Stimulated activated CD4-positive, alpha-beta T cell treated with anti-CD3 and anti-CD28 coated beads, TNF-alpha, amount 100 ng/mL, for 4 hours (primary cell): ENCODE data around the gene PDE8A.
"Not testable (repeated sequence)": the region's sequence is repeated elsewhere in the genome, so short reads cannot be mapped to it uniquely, and the experiment has no call there.

Source experiments
- DNase-seq, 3 experiments: peaks; one replicate each; pipeline ENCODE4 v3.0.0-alpha.2; 2020; ENCODE audit warnings: low read depth in 3 of 3

The PDE8A gene

DNA sequence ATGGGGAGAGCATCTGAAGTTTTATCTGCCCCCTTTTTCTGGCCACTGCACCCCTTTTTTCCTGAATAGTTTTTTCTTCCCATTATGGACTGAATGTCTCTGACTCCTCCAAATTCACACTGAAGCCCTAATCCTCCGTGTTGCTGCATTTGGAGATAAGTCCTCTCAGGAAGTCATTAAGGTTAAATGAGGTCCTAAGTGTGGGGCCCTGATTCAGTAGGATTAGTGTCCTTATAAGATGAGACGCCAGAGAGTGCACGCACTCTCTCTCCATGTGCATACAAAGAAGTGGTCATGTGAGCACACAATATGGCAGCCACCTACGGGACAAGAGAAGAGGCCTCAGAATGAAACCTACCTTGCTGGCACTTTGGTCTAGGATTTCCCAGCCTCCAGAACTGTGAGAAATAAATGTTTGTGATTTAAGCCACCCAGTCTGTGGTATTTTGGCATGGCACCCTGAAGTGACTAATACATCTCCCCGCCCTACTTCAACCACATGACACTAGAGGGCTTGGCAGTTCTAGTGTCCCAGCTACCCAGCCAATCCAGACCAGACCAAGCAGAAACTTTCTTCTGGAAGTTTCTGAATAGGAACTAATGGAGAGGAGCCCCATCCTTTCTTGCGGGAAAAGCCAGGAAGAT lies 191.3 kb downstream of the PDE8A start:
- DNase-seq, result no peak

DNA sequence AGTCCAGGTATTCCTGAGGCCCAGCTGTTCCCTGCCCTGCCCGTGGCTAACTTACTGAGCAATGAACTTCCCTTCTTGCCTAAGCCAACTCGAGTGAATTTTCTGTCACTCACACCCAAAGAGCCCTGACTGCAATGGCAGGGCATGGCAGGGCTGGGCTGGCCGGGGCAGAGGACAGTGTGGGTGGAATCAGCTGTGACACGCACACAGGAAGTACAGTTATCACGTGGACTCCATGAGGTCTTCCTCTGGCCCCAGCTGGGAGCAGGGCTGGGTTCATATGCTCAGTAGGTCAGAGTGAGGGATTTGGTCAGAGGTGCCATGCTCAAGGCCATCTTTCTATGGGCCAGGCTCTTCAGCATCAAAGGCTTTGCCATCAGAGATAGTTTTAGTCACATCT lies 192.0 kb downstream of the PDE8A start:
- not testable (repeated sequence) for DNase-seq

DNA sequence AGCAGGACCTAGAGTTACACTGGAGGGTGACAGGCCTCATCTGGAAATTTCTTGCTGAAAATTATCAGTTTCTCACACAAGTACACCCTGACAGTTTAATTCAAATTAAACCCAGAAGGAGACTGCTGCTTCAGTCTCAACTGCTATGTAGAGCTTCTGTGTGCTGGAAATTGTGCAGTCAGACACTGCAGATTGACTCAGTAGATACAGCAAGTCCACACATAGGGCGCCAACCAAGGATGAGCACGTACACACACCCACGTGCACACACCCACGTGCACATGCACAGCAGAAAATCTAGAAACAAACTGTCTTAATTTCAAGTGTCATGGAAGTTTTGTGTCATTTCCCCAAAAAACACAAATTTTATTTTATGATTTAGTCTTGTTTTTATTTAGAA lies 192.9 kb downstream of the PDE8A start:
- no peak for DNase-seq

DNA sequence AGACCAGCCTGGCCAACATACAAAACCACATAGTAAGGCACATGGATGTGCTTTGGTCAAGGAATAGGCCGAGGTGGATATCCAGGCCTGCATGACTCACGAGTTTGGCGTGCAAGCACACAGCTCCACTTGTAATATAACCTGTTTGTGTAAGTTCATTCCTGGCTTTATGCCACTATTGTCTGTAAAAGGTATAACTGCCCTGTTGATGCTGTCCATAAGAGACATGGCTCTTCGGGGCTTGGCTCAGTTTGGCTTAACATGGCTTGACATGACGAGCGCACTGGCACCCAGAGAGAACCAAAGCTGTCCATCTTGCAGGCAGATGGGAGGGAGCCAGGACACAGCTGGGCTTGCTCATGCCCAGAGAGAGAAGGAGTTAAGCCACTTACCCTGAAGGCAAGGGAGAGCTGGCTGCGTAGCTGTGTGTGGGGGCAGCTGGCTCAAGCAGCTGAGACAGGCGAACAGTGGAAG lies 195.4 kb downstream of the PDE8A start:
- not testable (repeated sequence) for DNase-seq

GRCh38 chr15:85178308-85178707 lies 196.7 kb downstream of the PDE8A start:
- DNase-seq, result no peak

DNA sequence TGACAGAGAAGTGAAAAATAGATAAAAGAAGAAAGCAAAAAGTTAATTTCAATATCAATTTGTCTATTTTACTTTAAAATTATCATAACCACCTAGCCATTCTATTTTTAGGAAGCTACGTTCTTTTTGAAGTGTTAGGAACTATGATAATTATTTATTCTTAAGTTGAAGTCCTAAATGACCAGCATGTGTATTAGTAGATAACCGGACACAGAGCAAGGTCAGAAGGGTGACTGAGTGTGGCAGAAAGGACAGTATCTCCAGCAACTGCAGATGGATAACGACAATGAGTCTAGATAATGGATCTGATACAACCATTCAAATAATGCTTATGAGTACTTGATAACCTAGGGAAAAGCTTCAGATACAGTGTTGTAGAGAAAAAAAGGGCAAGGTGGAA lies 198.0 kb downstream of the PDE8A start:
- no peak for DNase-seq

DNA sequence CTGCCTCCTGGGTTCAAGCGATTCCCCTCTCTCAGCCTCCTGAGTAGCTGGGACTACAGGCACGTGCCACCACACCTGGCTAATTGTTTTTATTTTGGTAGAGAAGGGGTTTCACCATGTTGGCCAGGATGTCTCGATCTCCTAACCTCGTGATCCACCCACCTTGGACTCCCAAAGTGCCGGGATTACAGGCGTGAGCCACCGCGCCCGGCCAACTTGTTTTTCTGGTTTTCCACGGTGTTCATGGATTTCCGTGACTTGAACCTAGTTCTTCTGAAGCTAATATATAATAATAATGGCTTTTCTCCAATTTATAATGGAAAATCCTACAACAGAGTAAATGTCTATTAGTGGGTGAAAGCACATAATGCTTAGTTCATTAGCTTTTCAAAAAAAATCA lies 203.7 kb downstream of the PDE8A start:
- DNase-seq, result not testable (repeated sequence)

- DNase-seq, result not testable (repeated sequence)
Measured at GRCh38 chr15:85188171-85188577, 206.5 kb downstream of the PDE8A start.
